ENCODE results near the gene SMTNL2.

DNA sequence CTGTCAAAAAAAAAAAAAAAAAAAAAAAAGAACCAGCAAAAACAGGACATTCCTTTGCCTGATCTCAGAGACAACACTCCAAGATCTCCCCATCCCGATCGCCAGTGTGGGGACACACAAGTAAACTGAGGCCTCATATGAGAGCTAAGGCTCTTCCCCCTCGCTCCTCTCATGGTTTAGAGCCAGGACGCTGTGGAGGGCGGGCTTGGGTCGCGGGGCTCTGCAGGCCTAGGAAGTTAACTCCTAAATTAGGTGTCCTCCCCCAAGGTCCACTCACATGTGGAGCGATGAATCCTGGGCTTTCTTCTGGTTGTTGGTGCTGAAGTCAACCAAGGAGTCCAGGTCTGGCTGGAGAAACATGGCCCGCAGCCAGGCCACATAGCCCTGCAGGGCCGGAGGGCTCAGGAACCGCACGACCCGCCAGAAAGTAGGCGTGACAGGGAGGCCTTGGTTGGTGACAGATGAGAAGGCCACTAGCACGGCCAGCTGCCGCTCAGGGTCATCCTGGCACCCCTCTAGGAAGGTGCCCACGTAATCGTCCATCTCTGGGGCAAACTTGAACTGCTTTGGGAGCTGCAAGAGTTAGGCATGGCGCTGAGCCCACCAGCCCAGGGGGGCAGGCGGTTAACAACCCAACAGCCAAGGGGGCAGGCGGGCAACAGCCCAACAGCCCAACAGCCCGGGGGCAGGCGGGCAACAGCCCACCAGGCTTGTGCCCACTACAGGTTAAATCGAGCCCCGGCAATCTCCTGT lies 34.4 kb upstream of the SMTNL2 start:
- TF ChIP-seq, protein P1, sequence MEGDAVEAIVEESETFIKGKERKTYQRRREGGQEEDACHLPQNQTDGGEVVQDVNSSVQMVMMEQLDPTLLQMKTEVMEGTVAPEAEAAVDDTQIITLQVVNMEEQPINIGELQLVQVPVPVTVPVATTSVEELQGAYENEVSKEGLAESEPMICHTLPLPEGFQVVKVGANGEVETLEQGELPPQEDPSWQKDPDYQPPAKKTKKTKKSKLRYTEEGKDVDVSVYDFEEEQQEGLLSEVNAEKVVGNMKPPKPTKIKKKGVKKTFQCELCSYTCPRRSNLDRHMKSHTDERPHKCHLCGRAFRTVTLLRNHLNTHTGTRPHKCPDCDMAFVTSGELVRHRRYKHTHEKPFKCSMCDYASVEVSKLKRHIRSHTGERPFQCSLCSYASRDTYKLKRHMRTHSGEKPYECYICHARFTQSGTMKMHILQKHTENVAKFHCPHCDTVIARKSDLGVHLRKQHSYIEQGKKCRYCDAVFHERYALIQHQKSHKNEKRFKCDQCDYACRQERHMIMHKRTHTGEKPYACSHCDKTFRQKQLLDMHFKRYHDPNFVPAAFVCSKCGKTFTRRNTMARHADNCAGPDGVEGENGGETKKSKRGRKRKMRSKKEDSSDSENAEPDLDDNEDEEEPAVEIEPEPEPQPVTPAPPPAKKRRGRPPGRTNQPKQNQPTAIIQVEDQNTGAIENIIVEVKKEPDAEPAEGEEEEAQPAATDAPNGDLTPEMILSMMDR (IDR thresholded peaks at IDR 0.05), result no peak
- TF ChIP-seq POLR2A (IDR thresholded peaks at IDR 0.05) (no peak), POLR2AphosphoS5 (IDR thresholded peaks at IDR 0.05) (no peak)
